CD14-positive monocyte (primary cell): ENCODE data around the gene FAM47E. TPM values are rescaled to one million over a fixed set of nuclear protein-coding genes. Genes with fewer than 3 reads are reported as not detected.
A peak's percentile ranks its signal among the peaks of the same experiment; 100 is the strongest.

ENCODE experiments used
- DNase-seq, 3 donors: peaks; one replicate each; pipeline ENCODE4 v3.0.0-alpha.2; 2011 to 2022
- H2AFZ ChIP-seq: 2 replicates; pipeline ENCODE4 v1.6.0; 2012; ENCODE audit warnings: mild to moderate bottlenecking, low read depth, low read length, inconsistent platforms; ENCODE audit not compliant: insufficient read depth, poor library complexity, severe bottlenecking
- H3K27ac ChIP-seq, 2 donors: 1 replicate in 1 of 2; 2 replicates in 1 of 2; pipeline ENCODE4 v1.5.1; 2012 to 2013; ENCODE audit warnings: low read length in 2 of 2, control low read depth in 1 of 2, inconsistent platforms in 1 of 2, low read depth in 1 of 2, mild to moderate bottlenecking in 1 of 2
- H3K27me3 ChIP-seq, 2 donors: one replicate each; pipeline versions ENCODE4 v1.6.0 to v1.6.1; 2011 to 2013; ENCODE audit warnings: low read length in 2 of 2; ENCODE audit not compliant: control insufficient read depth in 2 of 2, insufficient read depth in 2 of 2
- H3K36me3 ChIP-seq, 2 donors: replicated peaks in 1 of 2; 1 replicate in 1 of 2; 2 replicates in 1 of 2; pipeline versions ENCODE4 v1.5.1 to v1.6.1; 2012 to 2013; ENCODE audit warnings: low read length in 2 of 2, control low read depth in 1 of 2, inconsistent platforms in 1 of 2, mild to moderate bottlenecking in 1 of 2; ENCODE audit not compliant: insufficient read depth in 2 of 2, control insufficient read depth in 1 of 2
- H3K4me1 ChIP-seq, 2 donors: 1 replicate in 1 of 2; 2 replicates in 1 of 2; pipeline versions ENCODE4 v1.5.1 to v1.6.1; 2012 to 2013; ENCODE audit warnings: low read length in 2 of 2, control low read depth in 1 of 2, inconsistent platforms in 1 of 2, mild to moderate bottlenecking in 1 of 2, moderate library complexity in 1 of 2; ENCODE audit not compliant: insufficient read depth in 2 of 2, control insufficient read depth in 1 of 2
- H3K4me2 ChIP-seq: replicated peaks from 2 replicates; pipeline ENCODE3; 2012; ENCODE audit warnings: low read length, moderate library complexity, mild to moderate bottlenecking; ENCODE audit not compliant: poor library complexity, severe bottlenecking; ENCODE audit errors: extremely low read depth
- H3K4me3 ChIP-seq, 3 experiments: fragments of 200-600 bp in 1 of 3; sonication (generic) in 1 of 3; replicated peaks in 1 of 3; 1 replicate in 2 of 3; 2 replicates in 1 of 3; pipeline ENCODE4 v1.5.1; 2011 to 2013; ENCODE audit warnings: low read length in 3 of 3, mild to moderate bottlenecking in 3 of 3, control low read depth in 2 of 3, low read depth in 2 of 3, inconsistent platforms in 1 of 3, moderate library complexity in 1 of 3
- H3K79me2 ChIP-seq: 2 replicates; pipeline ENCODE4 v1.6.0; 2012; ENCODE audit warnings: mild to moderate bottlenecking, control low read depth, inconsistent platforms, low read length, moderate library complexity; ENCODE audit not compliant: insufficient read depth
- H3K9ac ChIP-seq: 2 replicates; pipeline ENCODE4 v1.6.0; 2017; ENCODE audit warnings: low read length, mild to moderate bottlenecking; ENCODE audit not compliant: insufficient read depth, poor library complexity, severe bottlenecking
- H3K9me3 ChIP-seq, 2 donors: replicated peaks in 1 of 2; 1 replicate in 1 of 2; 2 replicates in 1 of 2; pipeline versions ENCODE4 v1.5.1 to v1.6.1; 2012 to 2013; ENCODE audit warnings: low read length in 2 of 2, control low read depth in 1 of 2; ENCODE audit not compliant: control insufficient read depth in 1 of 2, insufficient read depth in 1 of 2
- H4K20me1 ChIP-seq: 2 replicates; pipeline ENCODE4 v1.6.0; 2012; ENCODE audit warnings: mild to moderate bottlenecking, low read length, control low read depth, moderate library complexity; ENCODE audit not compliant: insufficient read depth
- H3K27ac Mint-ChIP-seq, 7 donors: one replicate each; pipeline ENCODE4 v1.8.0; 2020; ENCODE audit warnings: mild to moderate bottlenecking in 7 of 7, mixed read lengths in 7 of 7, moderate library complexity in 6 of 7, inconsistent platforms in 2 of 7
- H3K27me3 Mint-ChIP-seq, 3 donors: one replicate each; pipeline ENCODE4 v1.8.0; 2021 to 2022; ENCODE audit warnings: low read depth in 3 of 3, mild to moderate bottlenecking in 3 of 3, mixed read lengths in 3 of 3, moderate library complexity in 3 of 3, inconsistent platforms in 1 of 3
- H3K36me3 Mint-ChIP-seq, 2 donors: one replicate each; pipeline ENCODE4 v1.8.0; 2020; ENCODE audit warnings: mixed read lengths in 2 of 2, inconsistent platforms in 1 of 2, mild to moderate bottlenecking in 1 of 2
- H3K4me1 Mint-ChIP-seq: one replicate; pipeline ENCODE4 v1.8.0; 2020; ENCODE audit warnings: mild to moderate bottlenecking, mixed read lengths
- H3K4me3 Mint-ChIP-seq, 2 donors: one replicate each; pipeline ENCODE4 v1.8.0; 2020; ENCODE audit warnings: mild to moderate bottlenecking in 2 of 2, mixed read lengths in 2 of 2, moderate library complexity in 1 of 2
- H3K9me3 Mint-ChIP-seq, 7 donors: one replicate each; pipeline ENCODE4 v1.8.0; 2020 to 2022; ENCODE audit warnings: mixed read lengths in 7 of 7, mild to moderate bottlenecking in 6 of 7, moderate library complexity in 6 of 7, inconsistent platforms in 2 of 7
- CTCF ChIP-seq: fragments of 200-600 bp; IDR thresholded peaks from one replicate; pipeline ENCODE4 v1.8.0; 2022; ENCODE audit warnings: antibody characterized with exemption, mild to moderate bottlenecking
- WGBS: methylation state at CpG from one replicate; pipeline ENCODE4 v1.1.5; 2013; ENCODE audit warnings: missing lambda C conversion rate; ENCODE audit not compliant: insufficient coverage; 5-methylcytosine and 5-hydroxymethylcytosine counted together
- intact Hi-C, 2 donors: fragments of 100-400 bp; cut with micrococcal nuclease; formaldehyde crosslinking; loops; one replicate each; pipeline versions ENCODE4 v1.15.0 to v1.15.1; 2023
- polyA plus RNA-seq, 3 donors: library from polyadenylated mRNA; depleted of rRNA in 1 of 3; unstranded in 2 of 3; stranded (reverse) in 1 of 3; fragments of 300-500 nt in 2 of 3; fragments of >200 nt in 1 of 3; fragmentation: Illumina TruSeq in 2 of 3; gene quantifications; 1 replicate in 2 of 3; 2 replicates in 1 of 3; pipeline ENCODE4 v1.2.3, GENCODE V29; 2012 to 2021

FAM47E gene
- polyA plus RNA-seq, 3 donors, result 0.31 TPM; not detected in 2

- H3K9me3 Mint-ChIP-seq, result peaks cover 0 to 2% (median 0%) of the 10 kb centered on the region in 7 donors
- H3K4me2 ChIP-seq, result peak overlapping the region; percentile 27
- peak overlapping the region in 6 of 7 donors; percentile 17 to 79 (median 62) for H3K27ac Mint-ChIP-seq
- no peaks in the 10 kb centered on the region for H3K9me3 ChIP-seq
- peaks cover 0 to 3% of the 10 kb centered on the region in 2 donors for H3K36me3 Mint-ChIP-seq
- peak overlapping the region in 1 of 2 donors; percentile 47 for H3K27ac ChIP-seq
- peaks cover 67 to 84% of the 10 kb centered on the region in 2 donors for H3K4me1 ChIP-seq
- H3K9ac ChIP-seq, result no peak overlapping the region
- peaks cover 28% of the 10 kb centered on the region for H3K79me2 ChIP-seq
- H3K4me3 Mint-ChIP-seq, result peak overlapping the region in 1 of 2 donors; percentile 24
- H4K20me1 ChIP-seq, result peaks cover 12% of the 10 kb centered on the region
- TF ChIP-seq CTCF, result no peak
- no peak overlapping the region for H3K4me3 ChIP-seq
- WGBS, result no CpG with 5 or more reads among the region's 2 CpGs
- DNase-seq, result peak in 2 of 3 donors; percentile 29 to 44
- no peaks in the 10 kb centered on the region for H3K27me3 ChIP-seq
- intact Hi-C loops, result loop anchor here (10.0 kb wide), 2 partner anchors 88 to 938 kb away; partner anchors contain the start of genes CCNG2 (in 1 of the 2) and STBD1 (in 1 of the 2)
- H3K36me3 ChIP-seq, result no peaks in the 10 kb centered on the region
- H3K4me1 Mint-ChIP-seq, result peaks cover 84% of the 10 kb centered on the region
- peak overlapping the region; percentile 2 for H2AFZ ChIP-seq
- peaks cover 0 to 1% (median 0%) of the 10 kb centered on the region in 3 donors for H3K27me3 Mint-ChIP-seq
Observed at GRCh38 chr4:76216524-76216923, 35.0 kb upstream of the FAM47E start.

- H3K9ac ChIP-seq, result no peak overlapping the region
- no peak for DNase-seq
- H3K4me2 ChIP-seq, result peak overlapping the region; percentile 27
- H3K4me1 ChIP-seq, result peaks cover 60 to 78% of the 10 kb centered on the region in 2 donors
- WGBS, result no CpG with 5 or more reads among the region's 6 CpGs
- H3K4me1 Mint-ChIP-seq, result peaks cover 77% of the 10 kb centered on the region
- intact Hi-C loops, result loop anchor here (10.0 kb wide), 2 partner anchors 88 to 938 kb away; partner anchors contain the start of genes CCNG2 (in 1 of the 2) and STBD1 (in 1 of the 2)
- no peak overlapping the region for H3K4me3 ChIP-seq
- H2AFZ ChIP-seq, result peak overlapping the region; percentile 2
- no peaks in the 10 kb centered on the region for H3K36me3 ChIP-seq
- H3K79me2 ChIP-seq, result peaks cover 21% of the 10 kb centered on the region
- no peaks in the 10 kb centered on the region for H3K36me3 Mint-ChIP-seq
- no peak overlapping the region for H3K4me3 Mint-ChIP-seq
- TF ChIP-seq CTCF, result no peak
- H3K9me3 ChIP-seq, result no peaks in the 10 kb centered on the region
- peak overlapping the region; percentile 38 to 83 (median 74) for H3K27ac Mint-ChIP-seq
- peaks cover 0 to 1% (median 0%) of the 10 kb centered on the region in 3 donors for H3K27me3 Mint-ChIP-seq
- H3K27ac ChIP-seq, result peak overlapping the region in 1 of 2 donors; percentile 74
- peaks cover 0 to 2% (median 0%) of the 10 kb centered on the region in 7 donors for H3K9me3 Mint-ChIP-seq
- no peaks in the 10 kb centered on the region for H3K27me3 ChIP-seq
- H4K20me1 ChIP-seq, result peaks cover 5% of the 10 kb centered on the region
Observed at GRCh38 chr4:76216975-76217814, 34.3 kb upstream of the FAM47E start.
